OCI-LY7 (cell line): ENCODE measurements around the gene PSPC1.

Experiments used
- CTCF ChIP-seq: fragments of 200-600 bp; sonication (generic); conservative IDR thresholded peaks from 2 replicates; pipeline ENCODE4 v1.5.1; 2014; ENCODE audit warnings: mild to moderate bottlenecking, antibody characterized with exemption, low read length, moderate library complexity, mixed read lengths
- EZH2phosphoT487 ChIP-seq: fragments of 200-600 bp; sonication (generic); IDR thresholded peaks from 2 replicates; pipeline ENCODE4 v1.6.1; 2018; ENCODE audit warnings: low read depth, borderline replicate concordance, mild to moderate bottlenecking, mixed run types, antibody characterized with exemption, low read length, moderate library complexity, mixed read lengths

GRCh38 chr13:19725320-19725719, 57.4 kb downstream of the PSPC1 start:
- TF ChIP-seq CTCF (no peak), EZH2phosphoT487 (no peak)
